GM18867 (cell line): ENCODE data around the gene RGS6.

Experiments
- ATAC-seq: cut with Tn5 transposase; IDR thresholded peaks from one replicate; pipeline ENCODE4 v1.9.1; 2021; ENCODE audit warnings: mild to moderate bottlenecking, moderate library complexity; ENCODE audit not compliant: unreplicated experiment

The RGS6 gene

DNA sequence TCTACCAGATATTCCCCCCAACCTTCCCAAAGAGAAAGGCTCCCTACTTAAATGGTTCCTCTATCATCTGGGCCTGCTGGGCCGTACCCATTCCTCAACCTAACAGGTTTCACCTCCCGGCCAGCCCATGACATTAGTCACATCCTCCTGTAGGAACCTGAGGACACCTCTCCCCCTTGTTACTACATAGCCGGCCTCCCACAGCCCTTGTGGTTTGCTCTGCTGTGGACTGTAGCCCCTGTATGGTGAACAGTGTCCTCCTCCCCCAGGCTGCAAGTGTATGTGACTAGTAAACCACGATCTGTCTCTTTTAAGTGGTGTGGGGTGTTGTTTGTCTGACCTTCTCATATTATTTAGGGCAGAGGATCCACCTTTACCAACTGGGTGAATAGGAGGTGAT lies 371.7 kb downstream of the RGS6 start:
- no peak for ATAC-seq

DNA sequence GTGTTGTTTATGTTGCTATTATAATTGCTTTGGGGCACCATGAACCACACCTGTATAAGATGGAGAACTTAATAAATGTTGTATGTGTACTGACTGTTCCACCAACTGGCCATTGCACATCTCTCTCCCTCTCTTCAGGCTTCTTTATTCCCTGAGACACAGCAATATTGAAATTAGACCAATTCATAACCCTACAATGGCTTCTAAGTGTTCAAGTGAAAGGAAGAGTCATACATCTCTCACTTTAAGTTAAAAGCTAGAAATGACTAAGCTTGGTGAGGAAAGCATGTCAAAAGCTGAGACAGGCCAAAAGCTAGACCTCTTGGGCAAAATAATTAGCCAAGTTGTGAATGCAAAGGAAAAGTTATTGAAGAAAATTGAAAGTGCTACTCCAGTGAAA lies 373.3 kb downstream of the RGS6 start:
- ATAC-seq, result no peak

DNA sequence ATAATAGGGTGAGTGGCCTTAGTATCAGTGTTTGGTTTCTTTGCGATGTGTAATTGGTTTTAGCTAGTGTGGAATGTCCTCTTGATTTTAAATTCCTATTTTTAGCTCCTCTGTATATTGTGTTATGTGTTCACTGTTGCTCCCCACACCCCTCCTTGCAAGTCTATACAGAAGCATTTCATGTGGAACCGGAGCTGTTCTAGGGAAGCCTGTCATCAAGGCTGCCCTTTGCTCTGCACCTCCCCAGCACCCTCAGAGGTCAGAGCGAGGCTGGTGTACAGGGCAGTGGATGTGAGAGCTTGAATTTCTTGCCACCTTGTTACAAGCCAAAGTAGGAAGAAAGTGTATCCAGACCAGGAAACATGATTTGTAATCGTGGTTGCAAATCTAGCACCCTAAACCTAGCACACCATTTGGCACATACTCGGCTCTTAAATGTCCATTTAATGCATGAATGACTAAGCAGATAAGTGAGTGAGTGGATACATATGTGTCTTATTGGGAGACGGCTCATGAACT lies 376.8 kb downstream of the RGS6 start:
- ATAC-seq, result no peak

DNA sequence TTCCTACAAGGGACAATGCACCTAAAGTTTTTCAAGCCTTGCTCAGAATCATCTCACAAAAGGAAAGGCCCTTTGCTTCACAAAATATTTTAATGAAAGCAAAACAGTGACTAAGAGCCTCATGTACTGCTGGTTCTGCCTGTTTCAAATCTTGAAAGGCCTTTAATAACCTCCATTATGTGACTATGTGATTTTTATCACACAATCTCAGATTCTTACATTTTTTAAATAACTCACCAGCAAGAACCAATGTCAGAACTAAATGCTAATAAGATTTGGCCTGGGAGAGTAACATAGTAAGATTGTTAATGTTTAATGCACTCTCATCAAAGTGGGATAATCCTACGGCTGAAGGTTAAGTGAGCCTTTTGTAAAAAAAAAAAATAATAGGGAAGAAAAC lies 378.9 kb downstream of the RGS6 start:
- ATAC-seq, result no peak

DNA sequence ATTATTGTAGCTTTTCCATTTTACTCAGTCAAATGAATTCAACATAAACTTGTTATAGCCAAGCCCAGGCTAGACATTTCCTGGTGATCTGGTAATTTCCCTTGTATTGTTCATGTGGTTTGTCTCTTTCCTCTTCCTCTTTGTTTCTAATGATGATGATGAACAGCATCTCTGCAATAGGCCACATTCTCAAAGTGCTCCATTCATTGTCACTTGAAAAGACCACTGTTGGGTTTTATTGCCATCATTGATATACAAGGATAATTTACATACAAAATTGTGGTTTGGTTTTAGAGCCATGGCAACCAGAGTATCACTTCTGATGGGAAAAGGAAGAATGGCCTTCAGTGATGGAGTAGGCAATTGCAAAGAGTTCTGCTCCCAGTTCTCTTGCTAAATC lies 379.3 kb downstream of the RGS6 start:
- no peak for ATAC-seq

DNA sequence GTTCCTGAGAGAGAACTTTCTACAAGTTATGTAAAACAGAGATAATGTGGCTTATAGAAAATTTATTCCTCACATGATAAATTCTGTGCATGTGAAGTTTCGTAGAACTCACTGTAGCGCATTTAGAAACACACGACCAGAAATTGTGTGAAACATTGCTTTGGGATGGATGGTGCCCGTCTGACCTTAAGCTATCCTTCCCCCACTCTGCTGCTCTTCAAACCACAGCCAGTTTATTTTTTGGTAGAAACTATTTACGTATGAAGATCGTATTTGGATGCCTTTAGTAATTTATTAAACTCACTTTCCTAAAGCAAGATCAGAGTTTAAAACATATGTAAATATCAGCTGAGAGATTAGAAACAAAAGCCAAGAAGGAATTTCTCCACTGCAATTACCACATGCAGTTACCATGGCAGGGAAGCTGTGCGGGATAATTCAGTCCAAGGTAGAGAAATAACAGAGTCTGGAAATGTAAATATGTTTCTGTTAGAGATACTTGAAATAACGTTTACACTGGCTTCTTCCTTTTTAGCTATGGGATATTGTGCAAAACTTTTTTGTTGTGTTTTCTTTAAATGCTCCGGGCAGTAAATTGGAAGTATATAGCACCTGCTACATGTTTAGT lies 382.7 kb downstream of the RGS6 start:
- no peak for ATAC-seq

DNA sequence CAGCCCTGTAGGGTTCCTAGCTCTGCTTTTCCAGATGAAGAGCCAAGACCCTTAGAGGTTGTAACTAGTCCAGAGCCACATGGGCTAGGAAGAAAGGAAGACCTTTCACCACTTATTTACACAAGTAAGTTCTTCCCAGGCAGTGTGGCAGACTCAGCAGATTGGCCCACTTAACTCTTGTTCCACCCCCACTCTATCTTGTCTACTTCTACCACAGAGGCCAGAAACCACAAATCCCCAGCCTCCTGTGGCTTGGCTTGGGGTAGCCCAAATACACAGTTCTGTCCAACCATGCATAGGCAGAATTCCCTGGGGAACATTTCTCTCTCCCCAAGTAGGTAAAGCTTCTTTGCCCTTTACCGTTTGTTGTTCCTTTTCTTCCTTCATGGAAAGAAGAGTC lies 383.5 kb downstream of the RGS6 start:
- ATAC-seq, result no peak

DNA sequence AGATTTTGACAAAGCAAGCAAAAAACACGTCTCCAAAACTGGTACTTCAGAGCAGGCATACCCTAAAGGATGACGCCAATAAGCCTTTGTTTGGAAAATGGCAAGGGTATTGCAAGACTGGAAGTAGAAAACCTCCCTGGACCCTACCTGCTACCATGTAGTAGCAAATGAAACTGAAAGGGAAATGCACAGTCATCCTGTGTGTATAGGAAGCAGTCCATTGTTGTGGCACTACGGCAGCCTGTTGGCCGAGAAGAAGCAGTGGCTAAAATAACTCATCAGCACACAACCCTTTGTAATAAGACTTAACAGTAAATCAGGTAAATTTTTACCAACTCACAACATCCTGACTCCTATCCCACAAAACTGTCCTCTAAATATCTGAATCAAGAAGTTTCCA lies 386.4 kb downstream of the RGS6 start:
- no peak for ATAC-seq

DNA sequence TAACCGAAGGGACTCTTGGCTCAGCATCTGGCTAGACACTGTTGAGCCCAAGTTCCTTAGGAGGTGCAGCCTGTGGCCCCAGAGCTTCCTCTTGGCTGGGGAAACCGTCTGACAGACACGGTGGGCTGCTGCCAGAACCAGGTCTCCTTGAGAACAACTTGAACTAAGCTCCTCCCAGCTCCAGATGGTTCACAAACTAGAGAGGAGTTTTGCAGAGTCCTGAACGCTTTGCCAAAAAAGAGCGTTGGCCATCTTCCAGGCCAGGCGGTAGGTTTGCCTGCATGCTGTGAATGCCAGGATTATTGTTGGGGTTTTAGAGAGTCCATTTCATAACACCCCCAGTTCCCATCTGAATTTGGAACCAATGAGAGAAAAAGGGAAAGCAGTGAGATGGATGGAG lies 399.8 kb downstream of the RGS6 start:
- ATAC-seq, result no peak

DNA sequence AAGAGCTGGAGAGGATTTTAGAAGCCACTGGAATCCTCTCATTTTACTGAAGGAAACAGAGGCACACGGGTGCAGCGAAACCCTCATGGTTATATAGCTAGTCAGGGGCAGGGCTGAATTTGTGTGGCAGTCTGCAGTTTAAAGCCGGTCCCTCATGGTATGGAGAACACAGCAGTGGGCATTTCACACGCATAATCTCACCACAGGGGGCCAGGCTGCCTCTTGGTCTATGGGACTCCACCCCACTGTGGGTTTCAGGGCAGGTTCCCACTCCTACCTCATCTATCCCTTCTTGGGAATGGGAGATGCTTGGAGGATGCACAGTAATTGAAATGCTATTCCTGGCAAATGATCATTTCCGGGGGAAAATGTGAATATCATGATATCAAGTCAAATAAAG lies 400.6 kb downstream of the RGS6 start:
- no peak for ATAC-seq

DNA sequence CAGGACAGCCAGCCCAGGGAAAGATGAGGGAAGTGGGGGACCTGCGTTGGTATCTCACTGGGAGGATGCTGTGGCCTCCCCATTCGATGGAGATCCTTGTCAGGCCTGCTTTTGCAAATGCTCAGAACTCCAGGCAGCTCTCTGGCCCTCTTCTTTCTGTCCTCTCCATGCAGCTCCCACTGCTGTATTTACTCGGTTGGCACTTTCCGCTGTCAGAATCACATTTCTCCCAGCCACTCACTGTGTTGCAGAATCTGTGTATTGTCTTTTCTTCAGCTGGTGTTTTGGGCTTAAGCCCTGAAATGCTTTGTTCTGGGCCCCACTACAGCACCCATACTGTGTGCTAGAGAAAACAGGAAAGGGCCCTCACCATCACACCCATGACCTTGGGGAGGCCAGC lies 401.1 kb downstream of the RGS6 start:
- ATAC-seq, result no peak

DNA sequence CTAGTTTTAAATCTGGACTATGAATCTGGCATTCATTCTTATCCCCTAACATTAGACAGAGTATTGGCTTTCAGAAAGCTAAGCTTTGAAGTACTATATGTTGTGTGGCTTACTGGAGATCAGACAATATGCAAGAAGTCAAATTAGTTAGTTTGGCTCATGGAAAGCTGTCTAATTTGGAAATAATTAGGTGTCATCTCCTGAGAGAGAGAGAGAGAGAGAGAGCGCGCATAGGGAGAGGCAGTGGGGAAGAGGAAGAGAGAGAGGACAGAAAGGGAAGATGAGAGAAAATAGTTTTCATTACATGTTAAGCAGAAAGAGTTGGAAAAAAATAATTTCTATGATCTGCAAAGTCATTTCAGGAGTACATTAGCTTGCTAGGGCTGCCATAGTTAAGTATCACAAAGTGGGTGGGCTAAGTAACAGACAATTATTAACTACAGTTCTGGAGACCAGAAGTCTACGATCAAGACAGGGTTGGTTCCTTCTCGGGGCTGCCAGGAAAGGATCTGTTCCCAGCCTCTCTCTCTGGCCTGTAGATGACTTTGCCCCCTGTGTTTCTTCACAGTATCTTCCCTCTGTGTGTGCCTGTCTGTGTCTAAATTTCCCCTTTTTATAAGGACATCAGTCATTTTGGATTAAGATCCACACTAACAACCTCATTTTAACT lies 404.2 kb downstream of the RGS6 start:
- no peak for ATAC-seq

DNA sequence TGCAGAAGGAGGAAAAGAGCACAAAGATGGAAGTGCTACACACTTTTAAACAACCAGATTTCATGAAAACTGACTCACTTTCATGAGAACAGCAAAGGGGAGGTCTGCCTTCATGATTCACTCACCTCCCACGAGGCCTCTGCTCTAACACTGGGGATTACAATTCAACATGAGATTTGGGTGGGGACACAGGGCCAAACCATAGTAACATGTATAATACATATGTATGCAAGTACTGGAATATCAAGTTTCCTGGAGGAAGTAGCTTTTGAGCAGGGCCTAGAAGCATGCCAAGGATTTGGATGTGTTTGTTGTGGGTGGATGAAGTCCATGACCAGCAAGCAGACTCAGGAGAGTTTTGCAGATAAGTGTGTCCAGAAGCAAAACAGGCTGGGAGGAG lies 409.0 kb downstream of the RGS6 start:
- ATAC-seq, result no peak

DNA sequence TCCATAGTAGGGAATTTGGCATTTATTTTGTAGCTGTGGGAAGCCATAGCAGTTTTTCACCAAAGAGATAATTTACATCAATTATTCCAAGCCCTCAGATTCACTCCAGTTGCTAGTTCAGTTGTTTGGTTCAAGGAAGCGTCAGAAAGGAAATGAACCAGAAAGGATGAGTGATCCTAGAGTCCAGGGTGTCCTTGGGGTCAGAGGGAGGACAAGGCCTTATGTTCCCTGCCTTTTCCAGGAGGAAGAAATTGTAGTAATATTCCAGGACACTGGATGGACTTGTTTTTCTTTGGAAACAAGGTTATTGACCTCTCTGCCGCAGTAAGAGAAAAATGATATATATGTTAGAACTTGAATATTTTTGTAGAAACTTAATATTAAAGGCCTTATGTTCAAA lies 409.5 kb downstream of the RGS6 start:
- no peak for ATAC-seq

DNA sequence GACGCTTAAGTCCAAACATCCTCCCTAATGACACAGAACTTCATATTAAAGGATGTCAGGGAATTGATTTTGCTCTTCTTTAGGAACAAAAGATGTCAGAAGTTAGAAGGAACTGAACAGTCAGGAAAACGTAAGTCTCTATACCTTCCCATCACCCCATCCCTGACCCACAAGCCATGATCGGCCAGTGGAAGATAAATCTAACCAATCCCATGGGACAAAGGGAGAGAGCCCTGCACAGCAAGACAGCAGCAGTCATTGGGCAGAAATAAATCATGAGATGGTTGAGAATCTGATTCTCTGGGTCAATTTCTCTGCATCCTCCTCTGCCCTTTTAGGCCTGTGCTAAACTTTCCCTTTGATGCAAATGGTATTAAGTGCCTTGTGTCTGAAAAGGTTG lies 414.9 kb downstream of the RGS6 start:
- no peak for ATAC-seq

DNA sequence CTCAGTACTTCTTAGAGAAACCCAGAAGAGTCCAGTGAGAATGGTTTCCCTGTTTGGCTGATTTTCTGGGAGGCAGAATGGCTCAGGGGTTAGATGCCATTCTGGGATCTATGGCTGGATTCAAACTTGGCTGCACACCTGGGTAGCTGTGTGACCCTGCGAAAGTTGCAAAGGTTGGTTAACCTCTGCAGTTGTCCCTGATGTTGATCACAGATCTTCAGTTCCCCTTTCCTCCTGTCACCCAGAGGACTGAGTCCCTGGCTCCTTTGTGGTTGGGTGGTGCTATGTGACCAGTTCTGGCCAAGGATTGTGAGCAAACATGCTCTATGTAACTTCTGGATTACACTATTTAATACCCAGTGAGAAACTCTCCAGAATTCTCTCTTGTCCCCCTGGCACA lies 418.0 kb downstream of the RGS6 start:
- ATAC-seq, result no peak

DNA sequence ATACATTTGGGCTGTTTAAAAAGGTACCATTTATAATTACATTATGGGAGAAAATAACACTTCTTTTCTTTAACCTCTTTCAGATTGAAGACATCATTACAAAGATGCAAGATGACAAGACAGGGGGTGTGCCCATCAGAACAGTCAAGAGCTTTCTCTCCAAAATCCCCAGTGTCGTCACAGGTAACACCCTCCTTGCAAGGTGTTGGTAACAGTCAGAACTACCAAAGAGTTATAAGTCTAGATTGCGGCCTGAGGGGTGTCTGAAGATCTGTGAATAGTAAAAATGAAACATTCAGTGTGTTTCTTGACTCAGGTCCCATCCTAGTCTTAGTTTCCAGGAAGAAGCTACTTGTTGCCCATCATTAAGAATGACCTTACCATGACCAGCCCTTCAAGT lies 419.8 kb downstream of the RGS6 start:
- no peak for ATAC-seq

DNA sequence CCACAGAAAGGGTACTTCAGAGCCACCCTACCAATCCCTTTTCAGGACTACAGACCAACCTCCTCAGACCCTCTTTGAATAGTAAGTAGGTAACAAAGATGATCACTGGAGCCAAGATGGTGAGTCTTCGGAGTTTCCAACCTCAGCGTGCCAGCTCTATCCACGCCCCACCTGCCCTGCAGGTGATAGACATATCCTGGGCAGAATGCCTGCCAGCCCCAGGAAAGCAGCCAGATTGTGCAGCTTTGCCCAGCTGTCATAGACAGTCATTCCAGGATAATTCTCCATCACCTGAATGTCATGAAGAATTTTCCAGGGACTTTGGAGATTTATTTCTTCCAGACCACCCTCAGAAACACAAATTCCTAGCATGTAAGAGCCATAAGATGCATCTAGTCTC lies 434.4 kb downstream of the RGS6 start:
- no peak for ATAC-seq

DNA sequence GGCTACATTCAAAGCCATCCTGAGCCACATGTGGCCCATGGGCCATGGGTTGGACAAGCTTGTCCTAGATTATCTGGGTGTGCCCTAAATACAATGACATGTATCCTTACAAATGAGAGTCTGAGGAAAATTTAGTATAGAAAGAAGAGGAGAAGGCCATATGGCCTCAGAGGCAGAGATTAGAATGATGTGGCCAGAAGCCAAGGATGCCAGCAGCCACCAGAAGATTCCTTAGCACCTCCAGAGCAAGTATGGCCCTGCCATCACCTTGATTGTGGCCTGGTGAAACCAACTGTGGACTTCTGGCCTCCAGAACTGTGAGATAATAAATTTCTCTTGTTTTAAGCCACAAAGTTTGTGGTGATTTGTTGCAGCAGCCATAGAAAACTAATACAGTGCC lies 436.9 kb downstream of the RGS6 start:
- ATAC-seq, result no peak

DNA sequence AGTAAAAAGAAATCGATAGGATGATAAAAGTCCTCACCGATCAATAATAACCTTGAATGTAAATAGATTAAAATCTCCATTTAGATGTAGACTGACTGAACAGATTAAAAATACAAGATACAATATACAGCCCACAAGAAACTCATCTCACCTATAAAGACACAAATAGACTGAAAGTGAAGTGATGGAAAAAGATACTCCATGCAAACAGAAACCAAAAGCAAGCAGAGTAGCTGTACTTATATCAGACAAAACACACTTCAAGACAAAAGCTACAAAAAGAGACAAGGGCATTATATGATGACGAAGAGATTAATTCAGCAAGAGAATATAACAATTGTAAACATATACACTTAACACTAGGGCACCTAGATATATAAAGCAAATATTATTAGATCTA lies 444.8 kb downstream of the RGS6 start:
- ATAC-seq, result no peak

DNA sequence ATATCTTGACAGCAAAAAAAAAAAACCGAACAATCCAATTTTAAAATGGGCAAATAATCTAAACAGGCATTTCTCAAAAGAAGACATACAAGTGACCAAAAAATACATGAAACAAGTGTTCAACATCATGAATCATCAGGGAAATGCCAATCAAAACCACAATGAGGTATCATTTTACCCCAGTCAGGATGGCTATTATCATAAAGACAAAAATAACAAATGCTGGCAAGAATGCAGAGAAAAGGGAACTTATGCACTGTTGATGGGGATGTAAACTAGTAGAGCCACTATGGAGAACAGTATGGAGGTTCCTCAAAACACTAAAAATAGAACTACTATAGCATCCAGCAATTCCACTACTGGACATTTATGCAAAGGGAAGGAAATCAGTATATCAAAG lies 448.2 kb downstream of the RGS6 start:
- no peak for ATAC-seq

DNA sequence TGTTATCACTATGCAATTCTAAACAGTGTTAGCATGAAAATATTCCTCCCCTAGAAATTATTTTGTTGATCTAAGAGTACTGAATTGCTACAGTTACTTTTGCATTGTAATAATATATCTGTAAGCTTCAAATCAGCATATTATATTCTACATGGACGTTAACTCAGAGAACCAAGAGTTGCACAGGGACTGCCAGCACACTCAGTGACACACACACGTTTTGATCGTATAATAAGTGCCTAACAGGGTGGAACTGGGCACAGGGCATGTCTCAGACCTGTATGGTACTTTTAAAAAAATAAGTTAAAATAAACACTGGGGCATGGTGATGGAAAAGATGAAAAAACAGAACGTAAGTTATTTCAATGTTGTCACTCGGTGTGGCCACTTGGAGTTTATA lies 451.6 kb downstream of the RGS6 start:
- no peak for ATAC-seq

DNA sequence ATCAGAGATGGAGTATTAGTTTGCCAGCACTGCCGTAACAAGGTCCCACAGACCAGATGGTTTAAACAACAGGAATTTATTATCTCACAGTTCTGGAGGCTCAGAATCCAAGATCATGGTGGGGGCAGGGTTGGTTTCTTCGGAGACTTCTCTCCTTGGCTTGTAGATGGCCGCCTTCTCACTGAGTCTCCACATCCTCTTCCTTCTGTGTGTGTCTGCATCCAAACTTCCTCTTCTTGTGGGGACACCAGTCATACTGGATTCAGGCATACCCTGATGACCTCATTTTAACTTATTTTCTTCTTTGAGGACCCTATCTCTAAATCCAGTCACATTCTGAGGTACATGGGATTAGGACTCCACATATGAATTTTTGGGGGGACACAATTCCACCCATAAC lies 455.5 kb downstream of the RGS6 start:
- no peak for ATAC-seq
